GM11168 (cell line): Measurements from ENCODE around the gene GRID1.

Source experiments
- in situ Hi-C: fragments of 300-500 bp; cut with MboI; formaldehyde crosslinking; loops from one replicate; pipeline ENCODE4 v1.12.0; 2022; ENCODE audit warnings: low sequenced_read_pairs; ENCODE audit not compliant: unreplicated experiment

Gene GRID1

GRCh38 chr10:86299562-86299961, 67.0 kb downstream of the GRID1 start:
- in situ Hi-C loops = no loop called here

GRCh38 chr10:86298501-86299001, 68.0 kb downstream of the GRID1 start:
- in situ Hi-C loops = no loop called here

- in situ Hi-C loops = no loop called here
Observed at GRCh38 chr10:86295791-86296190, 70.8 kb downstream of the GRID1 start.

GRCh38 chr10:86295351-86295750, 71.2 kb downstream of the GRID1 start:
- in situ Hi-C loops = no loop called here

- in situ Hi-C loops = no loop called here
Observed at GRCh38 chr10:86294346-86295265, 72.0 kb downstream of the GRID1 start.

- in situ Hi-C loops = no loop called here
Observed at GRCh38 chr10:86293396-86293791, 73.2 kb downstream of the GRID1 start.

GRCh38 chr10:86292462-86293395, 73.9 kb downstream of the GRID1 start:
- in situ Hi-C loops = no loop called here

GRCh38 chr10:86291616-86292340, 74.8 kb downstream of the GRID1 start:
- in situ Hi-C loops = no loop called here

- in situ Hi-C loops = no loop called here
Observed at GRCh38 chr10:86290933-86291615, 75.5 kb downstream of the GRID1 start.

- in situ Hi-C loops = no loop called here
Observed at GRCh38 chr10:86289577-86289868, 77.1 kb downstream of the GRID1 start.

- in situ Hi-C loops = no loop called here
Observed at GRCh38 chr10:86288695-86289576, 77.7 kb downstream of the GRID1 start.

GRCh38 chr10:86287966-86288579, 78.5 kb downstream of the GRID1 start:
- in situ Hi-C loops = no loop called here

GRCh38 chr10:86287110-86287793, 79.3 kb downstream of the GRID1 start:
- in situ Hi-C loops = no loop called here

GRCh38 chr10:86286236-86287109, 80.1 kb downstream of the GRID1 start:
- in situ Hi-C loops = no loop called here

- in situ Hi-C loops = no loop called here
Observed at GRCh38 chr10:86285136-86285790, 81.3 kb downstream of the GRID1 start.

- in situ Hi-C loops = no loop called here
Observed at GRCh38 chr10:86284355-86285105, 82.1 kb downstream of the GRID1 start.
